K562 (cell line): ENCODE results near the gene ADCY6. TPM values are rescaled to one million over a fixed set of nuclear protein-coding genes. Genes with fewer than 3 reads are reported as not detected.
"Not testable (repeated sequence)": the region's sequence is repeated elsewhere in the genome, so short reads cannot be mapped to it uniquely, and the experiment has no call there.

Experiments
- ATAC-seq: fragments of 200-7000 bp; cut with Tn5 transposase; 3 replicates; pipeline ENCODE4 v1.9.1; 2020; ENCODE audit warnings: moderate library complexity
- BruUV-seq: library from RNA; stranded (reverse); fragments of 400-500 nt; replicated peaks from 2 replicates; lab custom pipeline; 2021; lab: Mats Ljungman, UMichigan
- CTCF ChIA-PET: fragments of 300-600 bp; formaldehyde crosslinking; extraction: SDS; loops from one replicate; lab custom pipeline; 2021; ENCODE audit warnings: low intra/inter-chr PET ratio; lab: Yijun Ruan, JAX
- POLR2A ChIA-PET: fragments of 300-600, 350-650 bp; sonication (Branson Sonifier 250); formaldehyde crosslinking; extraction: SDS; loops from one replicate; lab custom pipeline; 2021; ENCODE audit warnings: antibody characterized with exemption, inconsistent platforms; lab: Yijun Ruan, JAX
- DNase-seq, 4 experiments: peaks; one replicate each; pipeline versions ENCODE4 v3.0.0 to v3.0.0-alpha.2; 2011 to 2018; ENCODE audit warnings: low spot score in 3 of 4, mixed read lengths in 3 of 4; ENCODE audit errors: extremely low read depth in 1 of 4
- FAIRE-seq: peaks from 2 replicates; lab custom pipeline; 2011; peaks lifted over from hg19 to GRCh38; lab: Jason Lieb, UNC
- H2AFZ ChIP-seq: 2 replicates; pipeline ENCODE4 v1.6.0; 2011; ENCODE audit warnings: low read depth, low read length, control low read depth, inconsistent platforms
- H3K27ac ChIP-seq: fragments of 200-600 bp; 3 replicates; pipeline ENCODE4 v1.8.0; 2011; ENCODE audit warnings: low read depth, mild to moderate bottlenecking, control low read depth, inconsistent platforms, low read length, moderate library complexity, mixed read lengths; ENCODE audit errors: extremely low read depth
- H3K27me3 ChIP-seq, 2 experiments: fragments of 300-600 bp in 1 of 2; 2 replicates in 1 of 2; 3 replicates in 1 of 2; pipeline versions ENCODE4 v1.6.0 to v1.8.0; 2011; ENCODE audit warnings: inconsistent platforms in 2 of 2, low read length in 2 of 2, mild to moderate bottlenecking in 1 of 2, mixed read lengths in 1 of 2, moderate library complexity in 1 of 2; ENCODE audit not compliant: control insufficient read depth in 2 of 2, insufficient read depth in 2 of 2
- H3K36me3 ChIP-seq: fragments of 300-600 bp; 3 replicates; pipeline ENCODE4 v1.8.0; 2011; ENCODE audit warnings: mild to moderate bottlenecking, low read length, inconsistent platforms; ENCODE audit not compliant: control insufficient read depth, insufficient read depth
- H3K4me1 ChIP-seq, 2 experiments: fragments of 200-600 bp in 1 of 2; replicated peaks in 1 of 2; 2 replicates in 1 of 2; 3 replicates in 1 of 2; pipeline versions ENCODE4 v1.5.1 to v1.8.0; 2011; ENCODE audit warnings: inconsistent platforms in 2 of 2, low read length in 2 of 2, mild to moderate bottlenecking in 1 of 2, mixed read lengths in 1 of 2, moderate library complexity in 1 of 2; ENCODE audit not compliant: control insufficient read depth in 2 of 2, insufficient read depth in 2 of 2
- H3K4me2 ChIP-seq: 2 replicates; pipeline ENCODE4 v1.6.1; 2011; ENCODE audit warnings: low read length, control low read depth, inconsistent platforms, mixed read lengths; ENCODE audit not compliant: insufficient read depth
- H3K4me3 ChIP-seq: fragments of 200-600 bp; sonication (generic), shearing (Covaris generic); 2 replicates; pipeline ENCODE4 v1.5.1; 2016; ENCODE audit warnings: control low read depth, inconsistent platforms
- H3K79me2 ChIP-seq: fragments of 200-600 bp; 3 replicates; pipeline ENCODE4 v1.8.0; 2011; ENCODE audit warnings: low read length, inconsistent platforms; ENCODE audit not compliant: control insufficient read depth, insufficient read depth
- H3K9ac ChIP-seq, 2 experiments: 2 replicates each; pipeline versions ENCODE4 v1.6.0 to v1.6.1; 2011; ENCODE audit warnings: low read depth in 2 of 2, low read length in 2 of 2, control low read depth in 1 of 2, inconsistent platforms in 1 of 2, mild to moderate bottlenecking in 1 of 2, mixed read lengths in 1 of 2; ENCODE audit not compliant: insufficient read depth in 1 of 2
- H3K9me1 ChIP-seq: one replicate; pipeline ENCODE4 v1.6.0; 2011; ENCODE audit warnings: inconsistent platforms, mild to moderate bottlenecking, low read length, moderate library complexity; ENCODE audit not compliant: control insufficient read depth, insufficient read depth
- H3K9me3 ChIP-seq: replicated peaks from 2 replicates; pipeline ENCODE4 v1.5.1; 2011; ENCODE audit warnings: low read depth, low read length, inconsistent platforms; ENCODE audit not compliant: control insufficient read depth, insufficient read depth
- H4K20me1 ChIP-seq: replicated peaks from 2 replicates; pipeline ENCODE4 v1.6.1; 2011; ENCODE audit warnings: low read length, inconsistent platforms, mixed read lengths; ENCODE audit not compliant: control insufficient read depth, insufficient read depth
- AFF1 ChIP-seq, 2 experiments: fragments of 450-650 bp; IDR thresholded peaks; 2 replicates each; pipeline ENCODE4 v1.6.1; 2018; ENCODE audit warnings: mild to moderate bottlenecking in 2 of 2, low read depth in 1 of 2; ENCODE audit not compliant: partially characterized antibody in 2 of 2
- CBX3 ChIP-seq, 2 experiments: IDR thresholded peaks; 1 replicate in 1 of 2; 2 replicates in 1 of 2; pipeline ENCODE4 v1.6.1; 2012; ENCODE audit warnings: inconsistent platforms in 2 of 2, low read length in 2 of 2, borderline replicate concordance in 1 of 2, control low read depth in 1 of 2
- CBX5 ChIP-seq: IDR thresholded peaks from 2 replicates; pipeline ENCODE4 v1.6.1; 2014; ENCODE audit warnings: low read depth, borderline replicate concordance
- TRIM24 ChIP-seq, 2 experiments: fragments of 450-650 bp; IDR thresholded peaks; 2 replicates each; pipeline ENCODE4 v1.6.1; 2016
- TRIM28 ChIP-seq: fragments of 450-650 bp; IDR thresholded peaks from 2 replicates; pipeline ENCODE4 v1.6.1; 2017
- ZNF707 ChIP-seq: fragments of 250-450 bp; sonication (Bioruptor Pico); conservative IDR thresholded peaks from 2 replicates; pipeline ENCODE4 v1.8.0; 2022; ENCODE audit warnings: inconsistent platforms, mild to moderate bottlenecking, moderate library complexity
- WGBS: fragments of 100-300 bp; shearing (Covaris generic); methylation state at CpG from one replicate; pipeline ENCODE4 v1.1.6; 2016; ENCODE audit warnings: low coverage, mixed read lengths; ENCODE audit not compliant: insufficient coverage; ENCODE audit errors: missing lambda C conversion rate; 5-methylcytosine and 5-hydroxymethylcytosine counted together
- in situ Hi-C: fragments of 300-500 bp; cut with MboI; formaldehyde crosslinking; loops from 4 replicates; pipeline ENCODE4 v1.15.0; 2018; ENCODE audit warnings: inconsistent platforms, mixed read lengths
- intact Hi-C: fragments of 100-400 bp; cut with micrococcal nuclease; formaldehyde crosslinking; loops from 2 replicates; pipeline ENCODE4 v1.14.2; 2022
- polyA plus RNA-seq, 8 experiments: library from polyadenylated mRNA; depleted of rRNA in 4 of 8; stranded (reverse) in 5 of 8; unstranded in 3 of 8; fragments of >200 nt; fragmentation: Nextera tagmentation in 2 of 8; fragmentation: Illumina TruSeq in 1 of 8; extraction: Ambion mirVana in 2 of 8; extraction: Trizol in 1 of 8; gene quantifications; 2 replicates each; pipeline versions ENCODE4 v1.2.1 to v1.2.3, GENCODE V29; 2011 to 2014; ENCODE audit warnings: inconsistent platforms in 1 of 8, missing spikeins in 1 of 8
- total RNA-seq, 7 experiments: library from RNA; depleted of rRNA in 6 of 7; stranded (reverse); fragments of >200 nt in 6 of 7; fragmentation: Illumina TruSeq in 2 of 7; extraction: Trizol in 2 of 7; gene quantifications; 2 replicates each; pipeline versions ENCODE4 v1.2.1 to v1.2.3, GENCODE V29; 2011 to 2021; ENCODE audit warnings: low replicate concordance in 1 of 7
- TF ChIP-seq, protein P1 (sequence below): fragments of 450-650 bp; IDR thresholded peaks from 2 replicates; pipeline ENCODE4 v1.6.1; 2018; ENCODE audit warnings: mild to moderate bottlenecking, low read depth; ENCODE audit not compliant: partially characterized antibody

ADCY6 gene
- total and polyA plus RNA-seq, 9 of the 15 experiments (the other 6 are each of a cell fraction or from before 2014, with no cell fraction given) = 0.01 to 1.0 (median 0.53) TPM

DNA sequence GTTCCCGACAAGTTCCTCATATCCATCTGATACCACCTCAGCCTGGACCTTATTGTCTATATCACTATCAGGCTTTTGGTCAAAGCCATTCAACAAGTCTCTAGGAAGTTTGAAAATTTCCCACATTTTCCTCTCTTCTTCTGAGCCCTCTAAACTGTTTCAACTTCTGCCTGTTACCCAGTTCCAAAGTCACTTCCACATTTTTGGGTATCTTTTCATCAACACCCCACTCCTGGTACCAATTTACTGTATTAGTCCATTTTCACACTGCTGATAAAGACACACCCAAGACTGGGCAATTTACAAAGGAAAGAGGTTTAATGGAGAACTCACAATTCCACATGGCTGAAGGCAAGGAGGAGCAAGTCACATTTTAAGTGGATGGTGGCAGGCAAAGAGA, 68.2 kb downstream of the ADCY6 start:
- CTCF ChIA-PET, H3K4me1 ChIP-seq, H4K20me1 ChIP-seq, H3K27me3 ChIP-seq, H3K4me2 ChIP-seq, POLR2A ChIA-PET, H3K36me3 ChIP-seq, H3K9me1 ChIP-seq, ATAC-seq, DNase-seq, H3K27ac ChIP-seq, H3K4me3 ChIP-seq, intact Hi-C loops, H2AFZ ChIP-seq, in situ Hi-C loops, H3K9ac ChIP-seq, FAIRE-seq, BruUV-seq: not testable (repeated sequence)
- WGBS = 31% methylated on average over 1 of the region's 1 CpG
- TF ChIP-seq ZNF707 (CRISPR knock-in tag) (peak; percentile 100), CBX3 (IDR thresholded peaks at IDR 0.05; ENCODE audit: borderline replicate concordance in 1 of 2, low read length in 2 of 2) (peak in 1 of 2 experiments; percentile 55; a peak in 1 of 3 replicates), TRIM24 (IDR thresholded peaks at IDR 0.05) (peak in 1 of 2 experiments; percentile 25; a peak in 1 of 4 replicates), AFF1 (IDR thresholded peaks at IDR 0.05; ENCODE audit: low read depth in 1 of 2, partially characterized antibody in 2 of 2) (peak in 1 of 2 experiments; percentile 64), TRIM28 (peak; percentile 95), CBX5 (peak; percentile 44; the same call in 1 of the 2 replicates)
- TF ChIP-seq, protein P1, sequence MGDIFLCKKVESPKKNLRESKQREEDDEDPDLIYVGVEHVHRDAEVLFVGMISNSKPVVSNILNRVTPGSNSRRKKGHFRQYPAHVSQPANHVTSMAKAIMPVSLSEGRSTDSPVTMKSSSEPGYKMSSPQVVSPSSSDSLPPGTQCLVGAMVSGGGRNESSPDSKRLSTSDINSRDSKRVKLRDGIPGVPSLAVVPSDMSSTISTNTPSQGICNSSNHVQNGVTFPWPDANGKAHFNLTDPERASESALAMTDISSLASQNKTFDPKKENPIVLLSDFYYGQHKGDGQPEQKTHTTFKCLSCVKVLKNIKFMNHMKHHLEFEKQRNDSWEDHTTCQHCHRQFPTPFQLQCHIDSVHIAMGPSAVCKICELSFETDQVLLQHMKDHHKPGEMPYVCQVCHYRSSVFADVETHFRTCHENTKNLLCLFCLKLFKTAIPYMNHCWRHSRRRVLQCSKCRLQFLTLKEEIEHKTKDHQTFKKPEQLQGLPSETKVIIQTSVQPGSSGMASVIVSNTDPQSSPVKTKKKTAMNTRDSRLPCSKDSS = peak; percentile 64
- peaks cover 11% of the 10 kb centered on the region for H3K79me2 ChIP-seq
- H3K9me3 ChIP-seq = peaks cover 16% of the 10 kb centered on the region

GRCh38 chr12:48720171-48720570, 68.7 kb downstream of the ADCY6 start:
- CTCF ChIA-PET, H3K27ac ChIP-seq, in situ Hi-C loops, intact Hi-C loops, H4K20me1 ChIP-seq, H3K9ac ChIP-seq, H3K36me3 ChIP-seq, H3K27me3 ChIP-seq, ATAC-seq, DNase-seq, POLR2A ChIA-PET, BruUV-seq, H3K4me3 ChIP-seq, H3K9me1 ChIP-seq, H3K4me2 ChIP-seq, H2AFZ ChIP-seq, FAIRE-seq, H3K4me1 ChIP-seq: not testable (repeated sequence)
- H3K79me2 ChIP-seq = peaks cover 16% of the 10 kb centered on the region
- WGBS = 37% methylated on average over 2 of the region's 2 CpGs
- H3K9me3 ChIP-seq = peaks cover 16% of the 10 kb centered on the region
